Islet of Langerhans (tissue), 1 donor: ENCODE measurements around the gene SNAPC4.
"Not testable (repeated sequence)": the region's sequence is repeated elsewhere in the genome, so short reads cannot be mapped to it uniquely, and the experiment has no call there.

Source experiments
- FAIRE-seq: peaks from one replicate; lab custom pipeline; 2011; peaks lifted over from hg19 to GRCh38; lab: Jason Lieb, UNC

SNAPC4 gene

GRCh38 chr9:136432591-136432990 is 32.6 kb upstream of the SNAPC4 start:
- FAIRE-seq, result no peak

- FAIRE-seq, result no peak
Observed at GRCh38 chr9:136431782-136432350, 31.9 kb upstream of the SNAPC4 start.

GRCh38 chr9:136430588-136431234 is 30.7 kb upstream of the SNAPC4 start:
- FAIRE-seq, result no peak

GRCh38 chr9:136429683-136430491 is 29.9 kb upstream of the SNAPC4 start:
- no peak for FAIRE-seq

- no peak for FAIRE-seq
Observed at GRCh38 chr9:136429075-136429628, 29.2 kb upstream of the SNAPC4 start.

- no peak for FAIRE-seq
Observed at GRCh38 chr9:136426787-136427186, 26.8 kb upstream of the SNAPC4 start.

- FAIRE-seq, result not testable (repeated sequence)
Observed at GRCh38 chr9:136425367-136425766, 25.4 kb upstream of the SNAPC4 start.

- no peak for FAIRE-seq
Observed at GRCh38 chr9:136424750-136425362, 24.9 kb upstream of the SNAPC4 start.

GRCh38 chr9:136423432-136424146 is 23.6 kb upstream of the SNAPC4 start:
- FAIRE-seq, result no peak

- FAIRE-seq, result no peak
Observed at GRCh38 chr9:136422876-136423275, 22.9 kb upstream of the SNAPC4 start.

GRCh38 chr9:136421791-136422190 is 21.8 kb upstream of the SNAPC4 start:
- no peak for FAIRE-seq

- FAIRE-seq, result no peak
Observed at GRCh38 chr9:136419092-136419420, 19.1 kb upstream of the SNAPC4 start.

GRCh38 chr9:136418182-136419091 is 18.5 kb upstream of the SNAPC4 start:
- no peak for FAIRE-seq

GRCh38 chr9:136416914-136417313 is 16.9 kb upstream of the SNAPC4 start:
- no peak for FAIRE-seq

GRCh38 chr9:136416427-136416826 is 16.5 kb upstream of the SNAPC4 start:
- no peak for FAIRE-seq

- no peak for FAIRE-seq
Observed at GRCh38 chr9:136412962-136413361, 13.0 kb upstream of the SNAPC4 start.

- no peak for FAIRE-seq
Observed at GRCh38 chr9:136411378-136411777, 11.4 kb upstream of the SNAPC4 start.

GRCh38 chr9:136410500-136411287 is 10.7 kb upstream of the SNAPC4 start, which contains the start of the genes ENTR1 and PMPCA:
TSS of gene ENTR1 (minus strand) at chr9:136410614. CDS start at chr9:136410397, 217 bp downstream.
TSS of gene PMPCA (plus strand) at chr9:136410658. CDS start at chr9:136410669, 11 bp downstream.
- no peak for FAIRE-seq

GRCh38 chr9:136409557-136410455 is 9.8 kb upstream of the SNAPC4 start:
- no peak for FAIRE-seq
